HG03108 (cell line): ENCODE results near the gene SYS1.

ENCODE experiments used
- ATAC-seq: cut with Tn5 transposase; IDR thresholded peaks from one replicate; pipeline ENCODE4 v1.9.1; 2021; ENCODE audit warnings: moderate library complexity; ENCODE audit not compliant: unreplicated experiment

The SYS1 gene

GRCh38 chr20:45374966-45375365 is 12.0 kb downstream of the SYS1 start:
- ATAC-seq: no peak

- no peak for ATAC-seq
Measured at GRCh38 chr20:45377269-45377668, 14.3 kb downstream of the SYS1 start.

- no peak for ATAC-seq
Measured at GRCh38 chr20:45378191-45378590, 15.2 kb downstream of the SYS1 start, which contains the start of gene TP53TG5. TSS of gene TP53TG5 (minus strand) at chr20:45378325. CDS start at chr20:45378236, 89 bp downstream.

DNA sequence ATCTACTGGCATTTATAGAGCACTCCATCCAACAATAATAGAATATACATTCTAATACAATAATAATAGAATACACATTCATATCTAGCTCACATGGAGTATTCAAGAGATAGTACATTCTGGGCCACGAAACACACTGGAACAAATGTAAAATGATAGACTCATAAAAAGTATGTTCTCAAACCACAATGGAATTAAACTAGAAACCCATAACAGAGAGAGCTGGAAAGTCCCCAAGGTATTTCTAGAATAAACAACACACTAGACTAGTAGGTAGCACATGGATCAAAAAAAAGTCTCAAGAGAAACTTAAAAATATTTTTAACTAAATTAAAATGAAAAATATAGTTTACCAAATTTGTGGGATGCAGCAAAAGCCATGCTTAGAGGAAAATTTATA is 24.3 kb downstream of the SYS1 start:
- no peak for ATAC-seq

DNA sequence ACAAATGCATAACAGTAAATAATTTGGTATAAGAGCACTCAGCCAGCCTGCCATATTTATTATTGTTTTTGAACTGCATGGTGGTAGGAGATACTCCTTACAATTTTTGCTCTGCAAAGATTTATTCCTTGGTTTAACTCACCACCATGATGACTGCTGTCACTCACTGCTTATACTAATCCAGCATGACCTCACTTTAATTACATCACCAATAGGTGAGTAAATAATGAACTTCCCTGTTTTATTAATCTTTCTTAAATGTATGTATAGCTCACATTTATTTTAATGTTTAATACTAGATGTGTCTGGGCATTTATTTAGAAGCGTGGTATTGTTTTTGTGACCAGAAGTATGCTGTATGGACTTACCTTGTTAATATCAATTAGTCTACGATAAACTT is 28.0 kb downstream of the SYS1 start:
- no peak for ATAC-seq

GRCh38 chr20:45391559-45391958 is 28.6 kb downstream of the SYS1 start:
- no peak for ATAC-seq

- no peak for ATAC-seq
Measured at GRCh38 chr20:45392733-45393132, 29.8 kb downstream of the SYS1 start.

DNA sequence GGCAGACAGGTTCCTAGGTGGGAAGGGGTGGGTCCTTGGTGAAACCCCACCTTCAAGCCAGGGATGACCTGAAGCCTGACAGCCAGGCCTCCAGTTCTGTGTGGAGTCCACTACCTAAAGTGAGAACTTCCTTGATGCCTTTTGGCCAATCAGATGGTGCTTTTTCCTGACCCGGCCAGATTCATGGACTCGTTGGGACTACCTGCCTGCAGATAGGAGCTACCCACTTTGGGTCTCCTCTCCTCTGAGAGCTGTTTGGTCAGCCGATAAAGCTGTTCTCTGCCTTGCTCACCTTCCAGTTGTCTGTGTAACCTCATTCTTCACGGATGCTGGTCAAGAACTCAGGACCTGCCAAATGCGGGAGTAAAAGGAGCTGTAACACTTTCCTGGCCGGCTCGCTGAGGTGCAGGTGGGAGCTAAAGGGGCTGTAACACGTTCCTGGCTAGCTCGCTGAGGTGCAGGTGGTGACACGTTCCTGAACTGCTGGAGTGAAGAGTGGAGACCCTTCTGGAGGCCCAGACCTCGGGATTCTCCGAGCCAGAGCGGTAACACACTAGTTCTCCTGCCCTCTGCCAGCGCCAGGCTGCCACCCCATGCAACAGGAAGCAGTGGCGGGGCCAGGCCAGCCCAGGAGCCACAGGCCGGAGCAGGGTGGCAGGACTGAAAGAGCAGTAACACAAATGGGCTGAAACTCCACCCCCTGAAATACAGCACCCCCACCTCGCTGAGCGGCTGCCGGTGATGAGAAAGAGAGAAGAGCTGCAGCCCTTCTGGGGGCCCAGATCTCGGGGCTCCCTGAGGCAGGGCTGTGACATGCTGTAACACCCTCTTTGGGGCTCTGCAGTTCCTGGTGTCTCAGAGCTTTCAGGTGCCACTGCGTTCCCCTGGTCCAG is 31.5 kb downstream of the SYS1 start:
- no peak for ATAC-seq

- no peak for ATAC-seq
Measured at GRCh38 chr20:45395114-45395415, 32.1 kb downstream of the SYS1 start.

- ATAC-seq: no peak
Measured at GRCh38 chr20:45399018-45399417, 36.1 kb downstream of the SYS1 start.

GRCh38 chr20:45400346-45401031 is 37.5 kb downstream of the SYS1 start:
- ATAC-seq: no peak

GRCh38 chr20:45402946-45403345 is 40.0 kb downstream of the SYS1 start:
- ATAC-seq: no peak

DNA sequence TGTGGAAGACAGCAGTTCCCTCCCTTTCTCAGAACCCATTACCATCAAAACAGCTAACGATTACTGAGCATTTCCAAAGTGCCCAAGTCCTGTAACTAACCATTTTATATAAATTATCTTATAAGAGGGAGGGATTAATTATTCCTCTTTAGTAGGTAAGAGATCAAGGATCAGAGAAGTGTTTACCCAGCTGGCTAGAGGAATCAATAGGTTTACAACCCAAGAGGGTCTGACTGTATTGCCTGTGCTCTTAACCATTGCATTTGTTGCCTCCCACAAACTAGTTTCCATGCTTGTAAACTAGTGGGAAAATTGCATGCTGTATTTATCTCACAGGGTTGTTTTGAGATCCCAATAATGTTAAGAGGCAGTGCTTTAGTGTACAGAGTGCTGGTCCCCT is 41.5 kb downstream of the SYS1 start:
- no peak for ATAC-seq

- no peak for ATAC-seq
Measured at GRCh38 chr20:45405571-45406259, 42.8 kb downstream of the SYS1 start.

- ATAC-seq: no peak
Measured at GRCh38 chr20:45406260-45407066, 43.5 kb downstream of the SYS1 start.

GRCh38 chr20:45407067-45407745 is 44.2 kb downstream of the SYS1 start:
- no peak for ATAC-seq

DNA sequence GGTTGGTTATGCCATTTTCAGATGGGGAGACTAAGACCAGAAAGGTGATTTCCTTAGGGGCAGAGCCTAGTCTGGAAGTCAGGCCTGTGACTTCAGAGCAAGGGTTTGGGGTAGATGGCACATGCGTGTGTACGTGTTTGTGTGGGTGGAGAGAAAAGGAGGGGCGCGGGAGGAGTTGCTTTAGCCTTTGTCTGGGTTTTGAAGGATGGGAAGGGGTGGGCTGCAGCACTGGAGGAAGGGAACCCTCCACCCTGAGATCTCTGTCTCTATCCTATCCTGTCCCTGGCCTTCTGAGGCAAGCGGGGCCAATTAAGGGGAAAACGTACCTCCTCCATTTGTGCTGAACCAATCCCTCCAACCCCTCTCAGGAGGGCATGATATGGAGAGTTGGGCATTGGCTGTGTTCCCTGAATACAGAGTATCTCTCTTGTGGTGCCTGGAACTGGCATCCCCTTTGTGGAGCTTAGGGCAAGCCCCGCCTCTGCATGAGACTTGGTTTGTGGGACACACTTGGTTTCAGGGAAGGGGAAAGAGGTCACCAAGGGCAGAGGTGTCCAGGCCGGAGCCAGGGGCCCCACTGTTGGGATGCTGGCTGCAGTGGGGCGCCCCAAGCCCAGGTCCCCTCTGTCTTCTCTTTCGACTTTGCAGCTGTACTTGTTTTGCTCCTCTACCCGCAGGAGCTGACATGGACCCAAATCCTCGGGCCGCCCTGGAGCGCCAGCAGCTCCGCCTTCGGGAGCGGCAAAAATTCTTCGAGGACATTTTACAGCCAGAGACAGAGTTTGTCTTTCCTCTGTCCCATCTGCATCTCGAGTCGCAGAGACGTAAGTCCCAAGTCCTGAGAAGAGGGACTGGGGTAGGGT is 45.1 kb downstream of the SYS1 start, which contains the start of gene DBNDD2:
Gene DBNDD2 (plus strand): TSS at position 507 of the 863 bp plus-strand sequence. CDS start 179 bp downstream, at position 686.
- no peak for ATAC-seq

DNA sequence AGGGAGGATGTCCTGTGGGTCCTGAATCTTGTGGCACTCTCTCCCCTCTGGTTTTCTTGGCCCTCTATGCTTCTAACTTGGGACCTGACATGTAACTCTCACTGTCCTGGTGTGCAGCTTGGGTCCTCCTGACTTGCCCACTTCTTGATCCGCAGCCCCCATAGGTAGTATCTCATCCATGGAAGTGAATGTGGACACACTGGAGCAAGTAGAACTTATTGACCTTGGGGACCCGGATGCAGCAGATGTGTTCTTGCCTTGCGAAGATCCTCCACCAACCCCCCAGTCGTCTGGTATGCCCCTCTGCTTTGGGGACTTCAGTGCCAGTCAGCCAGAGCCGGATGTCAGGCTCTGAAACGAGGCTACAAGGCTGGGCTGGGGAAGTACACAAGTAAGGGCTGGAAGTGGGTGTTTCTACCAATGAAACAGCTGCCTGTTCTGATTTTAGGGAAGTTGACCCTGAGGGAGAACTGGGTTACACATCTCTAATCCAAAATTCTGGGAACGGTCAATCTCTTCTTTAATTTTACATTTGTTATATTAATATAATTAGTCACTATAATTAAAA is 45.8 kb downstream of the SYS1 start:
- ATAC-seq: no peak
